ENCODE results near the gene NPIPB2. TPM values are rescaled to one million over a fixed set of nuclear protein-coding genes. Genes with fewer than 3 reads are reported as not detected.
"Not testable (repeated sequence)": the region's sequence is repeated elsewhere in the genome, so short reads cannot be mapped to it uniquely, and the experiment has no call there.

Gene NPIPB2
- 5.5 and 8.1 TPM in 2 replicates for total RNA-seq (2014; rRNA removed; shearing (Covaris generic))
- polyA plus RNA-seq (2014; cell fraction: nucleus; rRNA removed), result 3.3 and 7.6 TPM in 2 replicates

DNA sequence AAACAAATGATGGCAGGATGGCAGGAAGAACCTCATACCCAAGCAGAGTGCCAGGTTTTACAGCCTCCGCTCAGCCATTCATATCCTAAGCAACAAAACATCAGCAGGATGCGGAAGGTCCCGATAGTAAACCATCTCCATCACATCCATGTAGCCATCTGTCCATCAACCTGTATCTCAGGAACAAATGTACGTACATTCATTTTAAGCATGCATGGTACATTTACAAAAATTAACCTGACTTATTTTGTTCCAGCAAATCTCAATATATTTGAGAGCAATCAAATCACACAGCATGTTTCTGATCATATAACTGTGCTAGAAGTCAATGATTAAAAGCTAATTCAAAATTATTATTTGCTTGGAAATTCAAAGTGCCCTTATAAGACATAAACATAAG, at the start of gene NPIPB2:
Gene NPIPB2 (minus strand): TSS at position 101 of the 400 bp plus-strand sequence. CDS start 0 bp downstream, at position 101.
- not testable (repeated sequence) for DNase-seq (ENCODE audit: extremely low read depth, low read depth)

DNA sequence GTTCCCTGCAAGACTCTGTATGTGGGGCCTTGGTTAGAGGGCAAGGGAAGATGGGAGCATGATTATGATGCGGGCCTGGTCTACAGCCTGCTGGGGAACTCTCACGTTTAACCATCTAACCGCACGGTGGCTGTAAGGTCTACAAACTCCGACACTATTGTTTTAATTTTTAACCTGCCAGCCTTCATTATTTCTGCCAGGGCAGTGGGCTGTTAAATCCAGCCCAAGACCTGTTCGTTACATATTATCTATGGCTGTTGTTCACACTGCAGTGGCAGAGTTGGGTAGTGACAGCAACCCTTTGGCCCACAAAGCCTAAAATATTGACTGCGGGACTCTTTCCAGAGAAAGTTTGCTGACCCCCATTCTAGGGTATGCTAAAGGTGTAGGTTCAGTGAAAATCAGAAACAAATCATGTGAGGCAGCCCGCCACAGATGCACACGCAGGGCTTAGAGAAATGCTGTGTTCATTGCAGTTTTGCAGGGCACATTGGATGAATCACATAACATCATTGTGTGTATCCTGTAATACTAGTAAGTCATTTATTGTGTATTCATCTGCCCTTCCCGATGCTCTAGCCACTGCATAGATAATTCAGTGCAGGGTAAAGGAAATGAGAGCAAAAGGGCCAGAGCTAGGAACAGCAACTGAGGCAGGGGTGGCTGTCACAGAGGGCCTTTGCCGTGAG, 49.0 kb upstream of the NPIPB2 start:
- DNase-seq (ENCODE audit: extremely low read depth, low read depth), result no peak

DNA sequence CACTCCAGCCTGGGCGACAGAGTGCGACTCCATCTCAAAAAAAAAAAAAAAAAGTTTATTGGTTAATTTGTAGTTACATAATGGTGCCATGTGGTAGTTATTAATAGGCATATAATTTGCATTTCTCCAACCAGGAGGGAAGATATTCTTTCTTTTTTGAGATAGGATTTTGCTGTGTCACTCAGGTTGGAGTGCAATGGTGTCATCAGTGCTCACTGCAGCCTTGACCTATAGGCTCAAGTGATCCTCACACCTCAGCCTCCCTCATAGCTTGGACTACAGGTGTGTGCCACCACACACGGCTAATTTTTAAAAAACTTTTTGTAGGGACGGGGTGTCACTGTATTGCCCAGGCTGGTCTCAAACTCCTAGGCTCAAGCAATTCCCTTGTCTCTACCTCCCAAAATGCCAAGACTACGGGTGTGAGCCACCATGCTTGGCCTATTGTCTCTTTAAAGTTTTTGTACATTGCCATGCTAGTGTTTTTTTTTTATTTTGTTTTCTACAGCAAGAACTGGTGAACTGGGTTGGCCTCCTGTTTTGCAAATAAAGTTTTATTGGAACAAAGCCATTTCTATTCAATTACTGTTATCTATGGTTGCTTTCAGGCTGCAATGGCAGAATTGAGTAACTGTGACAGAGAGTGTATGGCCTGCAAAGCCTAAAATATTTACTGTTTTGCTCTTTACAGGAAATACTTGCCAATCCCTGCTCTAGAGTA, 46.6 kb upstream of the NPIPB2 start:
- DNase-seq (ENCODE audit: extremely low read depth, low read depth), result no peak

DNA sequence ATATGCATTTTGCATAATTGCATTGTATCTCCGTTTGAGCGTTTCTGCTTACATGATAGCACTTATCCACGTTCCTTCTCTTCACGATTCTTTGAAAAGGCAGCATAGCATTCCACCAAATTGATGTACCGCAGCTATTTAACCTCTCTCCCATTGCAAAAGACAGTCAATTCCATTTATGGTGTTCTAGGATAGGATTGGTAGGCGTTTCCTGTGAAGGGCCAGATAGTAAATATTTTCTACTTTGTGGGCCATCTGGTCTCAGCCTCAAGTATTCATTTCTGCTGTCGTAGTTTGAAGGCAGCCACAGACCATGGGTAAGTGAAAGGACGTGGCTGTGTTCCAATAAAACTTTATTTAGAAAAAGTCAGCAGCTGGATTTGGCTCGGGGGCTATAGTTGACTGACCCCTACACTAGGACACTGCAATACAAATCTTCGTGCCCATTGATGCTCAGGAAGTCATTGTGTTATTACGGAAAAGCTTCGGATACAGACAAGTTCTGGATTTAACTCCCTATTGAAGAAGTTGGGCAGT, 44.7 kb upstream of the NPIPB2 start:
- no peak for DNase-seq (ENCODE audit: extremely low read depth, low read depth)

DNA sequence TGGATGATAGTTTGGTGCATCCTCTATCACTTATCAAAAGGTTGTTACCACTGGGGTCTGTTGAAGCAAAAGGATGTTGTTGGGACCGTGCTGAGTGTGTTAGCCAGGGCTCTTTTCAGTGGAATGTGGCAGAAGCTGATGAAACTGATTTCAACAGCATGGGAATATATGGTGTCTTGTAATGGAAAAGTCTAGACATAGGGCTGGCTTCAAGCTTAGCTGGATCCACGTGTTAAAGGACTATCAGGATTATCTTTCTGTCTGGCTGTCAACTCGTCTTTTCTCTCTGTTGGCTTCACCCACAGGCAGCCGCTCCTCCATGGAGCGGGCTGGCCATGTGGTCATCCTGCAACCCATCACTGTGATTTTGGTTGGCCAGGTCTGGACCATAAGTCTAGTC, 43.4 kb upstream of the NPIPB2 start:
- no peak for DNase-seq (ENCODE audit: extremely low read depth, low read depth)

DNA sequence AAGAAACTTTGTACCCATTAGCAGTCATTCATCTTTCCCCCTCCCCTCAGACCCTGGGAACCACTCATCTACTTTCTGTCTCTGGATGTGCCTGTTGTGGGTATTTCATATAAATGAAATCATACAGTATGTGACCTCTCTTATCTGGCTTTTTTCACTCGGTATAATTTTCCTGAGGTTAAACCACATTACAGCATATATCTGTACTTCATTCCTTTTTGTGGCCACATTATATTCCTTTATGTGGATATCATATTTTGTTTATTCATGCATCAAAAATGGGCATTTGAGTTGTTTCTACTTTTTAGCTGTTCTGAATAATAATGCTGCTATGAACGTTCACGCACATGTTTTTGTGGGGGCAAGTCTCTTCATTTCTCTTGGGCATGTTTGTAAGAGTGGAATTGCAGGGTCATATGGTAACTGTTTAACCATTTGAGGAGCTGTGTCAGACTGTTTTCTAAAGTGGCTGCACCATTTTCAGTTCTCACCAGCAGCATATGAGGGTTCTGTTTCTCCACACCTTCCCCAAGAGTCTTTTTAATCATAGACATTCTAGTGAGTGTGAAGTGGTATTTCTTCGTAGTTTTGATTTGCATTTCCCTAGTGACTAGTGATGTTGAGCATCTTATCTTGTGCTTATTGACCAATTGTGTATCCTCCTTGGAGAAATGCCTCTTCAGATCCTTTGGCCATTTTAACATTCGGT, 38.4 kb upstream of the NPIPB2 start:
- no peak for DNase-seq (ENCODE audit: extremely low read depth, low read depth)

DNA sequence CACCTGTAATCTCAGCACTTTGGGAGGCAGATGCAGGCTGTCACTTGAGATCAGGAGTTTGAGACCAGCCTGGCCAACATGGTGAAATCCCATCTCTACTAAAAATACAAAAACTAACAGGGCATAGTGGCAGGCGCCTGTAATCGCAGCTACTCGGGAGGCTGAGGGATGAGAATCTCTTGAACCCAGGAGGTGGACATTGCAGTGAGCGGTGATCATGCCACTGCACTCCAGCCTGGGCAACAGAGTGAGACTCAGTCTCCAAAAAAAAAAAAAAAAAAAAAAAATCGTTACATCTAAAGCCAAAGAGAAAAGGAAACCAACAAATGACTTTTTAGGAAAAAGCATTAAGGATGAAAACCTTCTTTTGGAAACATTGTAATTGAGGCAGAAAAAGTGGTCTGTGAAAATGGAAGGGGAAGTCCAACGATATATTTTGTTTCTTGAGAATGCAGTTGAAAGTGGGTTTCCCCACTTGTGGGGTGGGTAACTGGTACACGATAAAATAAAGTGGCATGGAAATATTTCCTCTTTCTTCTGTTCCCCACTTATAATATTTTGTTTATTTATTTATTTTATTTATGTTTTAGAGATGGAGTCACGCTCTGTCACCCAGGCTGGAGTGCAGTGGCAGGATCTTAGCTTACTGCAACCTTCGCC, 37.3 kb upstream of the NPIPB2 start:
- DNase-seq (ENCODE audit: extremely low read depth, low read depth), result no peak

DNA sequence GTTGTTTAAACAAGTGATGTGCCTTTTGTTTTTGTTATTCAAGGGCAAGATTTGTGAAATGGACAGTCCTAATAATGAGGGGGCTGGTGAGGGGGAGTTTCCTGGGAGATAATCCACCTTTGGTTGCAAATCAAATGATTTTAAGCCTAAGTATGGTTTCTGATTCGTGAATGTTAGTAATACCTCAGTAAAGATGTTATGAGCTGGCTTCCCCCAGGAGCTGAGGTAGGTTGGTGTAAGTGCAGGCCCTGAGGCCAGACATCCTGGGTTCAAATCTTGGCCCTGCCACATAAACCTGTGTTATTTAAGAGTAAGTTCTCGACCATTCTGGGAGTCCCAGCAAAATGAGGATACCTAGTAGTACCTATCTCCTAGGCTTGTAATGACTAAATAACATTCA, 36.2 kb upstream of the NPIPB2 start:
- no peak for DNase-seq (ENCODE audit: extremely low read depth, low read depth)

DNA sequence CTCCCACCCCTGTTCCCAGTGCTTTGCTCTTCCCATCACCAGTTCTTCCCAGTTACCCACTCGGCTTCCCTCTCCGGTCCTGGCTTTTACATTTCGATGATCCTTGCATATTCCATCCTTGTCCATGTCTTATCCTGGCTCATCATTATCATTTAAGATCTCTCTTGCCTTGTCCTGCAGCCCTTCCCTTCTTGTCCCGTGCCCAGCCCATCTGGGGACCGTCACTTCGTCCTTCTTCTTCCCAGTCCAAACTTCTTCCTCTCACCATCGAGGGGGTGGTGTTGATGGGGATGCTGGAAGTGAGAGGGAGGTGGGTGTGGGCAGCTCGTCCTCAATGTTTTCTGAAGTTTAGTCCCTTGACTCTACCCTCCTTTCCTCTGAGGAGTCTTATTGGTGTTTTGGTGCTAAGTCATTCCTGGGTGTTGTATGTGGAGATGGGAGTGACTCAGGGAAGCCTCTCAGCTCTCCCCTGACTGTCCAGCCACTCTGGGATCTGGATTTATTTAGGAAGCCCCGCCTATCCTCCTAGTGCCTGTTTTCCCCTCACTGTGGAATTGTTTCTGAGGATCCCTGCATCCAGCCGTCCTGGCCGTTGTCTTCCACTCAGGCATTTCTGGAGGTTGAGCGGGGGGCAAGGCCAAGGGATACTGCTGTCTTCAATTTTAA, 35.7 kb upstream of the NPIPB2 start:
- no peak for DNase-seq (ENCODE audit: extremely low read depth, low read depth)

DNA sequence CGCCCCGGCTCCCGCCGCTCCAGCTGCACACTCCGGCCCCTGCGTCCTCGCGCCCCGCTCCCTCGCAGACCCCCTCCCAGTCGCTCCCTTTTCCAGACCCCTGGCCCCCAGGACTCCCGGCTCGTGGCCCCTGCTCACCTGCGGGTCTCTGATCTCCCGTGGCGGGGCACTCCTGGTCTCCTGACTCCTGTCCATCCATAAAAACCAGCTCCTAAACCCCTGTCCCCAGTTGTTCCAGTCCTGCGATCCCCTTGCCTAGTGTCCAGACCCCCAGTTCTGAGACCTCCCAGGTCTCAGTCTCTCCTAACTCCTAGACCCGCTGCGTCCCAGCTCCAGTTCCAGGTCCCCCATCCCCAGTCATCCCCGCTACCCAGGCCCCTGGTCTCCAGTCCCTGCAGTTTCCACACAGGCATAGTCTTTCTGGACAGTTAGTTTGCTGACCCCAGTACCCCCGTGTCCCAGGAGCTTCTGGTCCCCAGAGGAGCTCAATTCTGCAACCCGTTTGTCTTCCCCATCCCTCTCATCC, 35.1 kb upstream of the NPIPB2 start:
- DNase-seq (ENCODE audit: extremely low read depth, low read depth), result no peak

DNA sequence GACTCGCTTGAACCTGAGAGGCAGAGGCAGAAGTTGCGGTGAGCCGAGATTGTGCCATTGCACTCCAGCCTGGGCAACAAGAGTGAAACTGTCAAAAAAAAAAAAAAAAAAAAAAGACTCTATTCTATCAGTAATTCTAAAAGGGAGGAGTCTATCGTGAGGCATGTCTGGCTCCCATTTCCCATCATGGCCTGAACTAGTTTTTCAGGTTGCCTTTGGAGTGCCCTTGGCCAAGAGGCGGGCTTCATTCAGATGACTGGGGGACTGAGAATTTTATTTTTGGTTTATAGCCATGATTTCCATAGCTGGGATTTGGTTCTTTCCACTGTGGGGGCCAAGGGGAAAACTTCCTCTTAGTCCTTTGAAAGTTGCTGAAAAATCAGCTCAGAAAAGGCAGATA, 31.2 kb upstream of the NPIPB2 start:
- DNase-seq (ENCODE audit: extremely low read depth, low read depth), result no peak

DNA sequence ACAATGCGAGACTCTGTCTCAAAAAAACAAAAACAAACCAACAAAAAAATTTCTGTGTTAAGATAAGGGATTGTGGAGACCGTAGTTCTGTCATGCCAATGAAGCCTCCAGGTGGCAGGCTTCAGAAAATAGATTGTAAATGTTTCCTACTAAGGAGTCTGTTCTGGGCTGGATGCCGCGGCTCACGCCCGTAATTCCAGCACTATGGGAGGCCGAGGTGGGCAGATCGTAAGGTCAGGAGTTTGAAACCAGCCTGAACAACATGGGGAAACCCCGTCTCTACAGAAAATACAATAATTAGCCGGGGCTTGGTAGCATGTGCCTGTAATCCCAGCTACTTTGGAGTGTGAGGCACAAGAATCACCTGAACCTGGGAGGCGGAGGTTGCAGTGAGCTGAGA, 30.3 kb upstream of the NPIPB2 start:
- DNase-seq (ENCODE audit: extremely low read depth, low read depth), result no peak

DNA sequence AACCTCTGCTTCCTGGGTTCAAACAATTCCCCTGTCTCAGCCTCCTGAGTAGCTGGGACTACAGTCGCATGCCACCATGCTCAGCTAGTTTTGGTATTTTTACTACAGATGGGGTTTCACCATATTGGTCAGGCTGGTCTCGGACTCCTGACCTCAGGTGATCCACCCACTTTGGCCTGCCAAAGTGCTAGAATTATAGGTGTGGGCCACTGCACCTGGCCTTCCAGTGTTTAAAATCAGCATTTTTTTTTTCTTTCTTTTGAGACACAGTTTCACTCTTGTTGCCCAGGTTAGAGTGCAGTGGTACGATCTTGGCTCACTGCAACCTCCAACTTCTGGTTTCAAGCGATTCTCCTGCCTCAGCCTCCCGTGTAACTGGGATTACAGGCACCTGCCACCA, 28.4 kb upstream of the NPIPB2 start:
- DNase-seq (ENCODE audit: extremely low read depth, low read depth), result not testable (repeated sequence)

DNA sequence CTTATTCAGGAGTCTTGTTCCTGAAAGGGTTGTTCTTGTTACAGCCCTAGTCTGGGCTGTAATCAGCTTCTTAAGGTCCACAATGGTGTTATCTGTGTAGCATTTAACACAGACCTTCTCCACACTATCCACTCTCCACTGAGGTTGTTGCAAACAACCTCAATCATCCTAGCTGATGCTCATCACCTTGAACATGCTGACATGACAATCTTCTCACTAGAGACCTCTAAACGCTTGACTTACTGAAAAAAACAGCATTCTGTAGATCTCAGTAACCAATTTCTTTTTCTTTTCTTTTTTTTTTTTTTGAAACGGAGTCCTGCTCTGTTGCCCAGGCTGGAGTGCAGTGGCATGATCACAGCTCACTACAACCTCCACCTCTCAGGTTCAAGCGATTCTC, 26.7 kb upstream of the NPIPB2 start:
- no peak for DNase-seq (ENCODE audit: extremely low read depth, low read depth)

DNA sequence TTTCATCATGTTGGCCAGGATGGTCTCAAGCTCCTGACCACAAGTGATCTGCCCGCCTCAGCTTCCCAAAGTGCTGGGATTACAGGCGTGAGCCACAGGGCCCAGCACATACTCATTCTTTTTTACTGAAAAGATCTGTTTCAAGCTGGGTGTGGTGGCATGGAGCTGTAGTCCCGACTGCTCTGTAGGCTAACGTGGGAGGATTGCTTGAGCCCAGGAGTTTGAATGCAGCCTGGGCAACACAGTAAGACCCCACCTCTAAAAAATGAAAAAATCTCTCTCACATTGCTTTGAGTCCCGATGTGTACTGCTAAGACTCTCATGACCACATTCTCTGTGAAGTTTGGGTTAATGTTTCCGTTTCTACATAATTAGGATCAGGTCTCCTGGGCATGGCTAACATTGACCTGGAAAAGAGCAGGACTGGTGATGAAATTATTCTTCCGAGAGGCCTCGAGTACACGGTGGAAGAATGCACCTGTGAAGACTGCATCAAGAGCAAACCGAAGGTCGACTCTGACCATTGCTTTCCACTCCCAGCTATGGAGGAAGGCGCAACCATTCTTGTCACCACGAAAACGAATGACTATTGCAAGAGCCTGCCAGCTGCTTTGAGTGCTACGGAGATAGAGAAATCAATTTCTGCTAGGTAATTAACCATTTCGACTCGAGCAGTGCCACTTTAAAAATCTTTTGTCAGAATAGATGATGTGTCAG, 25.5 kb upstream of the NPIPB2 start:
- DNase-seq (ENCODE audit: extremely low read depth, low read depth), result no peak

DNA sequence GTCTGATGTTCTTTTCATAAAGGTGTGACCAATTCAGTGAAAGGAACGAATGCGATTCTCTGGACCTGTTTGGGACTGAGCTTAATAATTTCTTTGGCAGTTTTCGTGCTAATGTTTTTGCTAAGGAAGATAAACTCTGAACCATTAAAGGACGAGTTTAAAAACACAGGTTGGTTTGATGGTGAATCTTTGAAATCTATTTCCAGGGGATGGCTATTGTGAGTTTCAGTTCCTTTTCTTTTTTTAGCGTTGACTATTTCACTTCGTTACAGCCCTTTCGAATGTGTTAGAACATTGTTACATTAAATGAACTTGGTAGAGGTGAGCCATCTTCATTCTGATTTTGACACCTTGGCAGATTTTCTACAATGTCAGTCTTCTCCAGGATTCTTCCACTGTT, 24.3 kb upstream of the NPIPB2 start:
- DNase-seq (ENCODE audit: extremely low read depth, low read depth), result no peak

DNA sequence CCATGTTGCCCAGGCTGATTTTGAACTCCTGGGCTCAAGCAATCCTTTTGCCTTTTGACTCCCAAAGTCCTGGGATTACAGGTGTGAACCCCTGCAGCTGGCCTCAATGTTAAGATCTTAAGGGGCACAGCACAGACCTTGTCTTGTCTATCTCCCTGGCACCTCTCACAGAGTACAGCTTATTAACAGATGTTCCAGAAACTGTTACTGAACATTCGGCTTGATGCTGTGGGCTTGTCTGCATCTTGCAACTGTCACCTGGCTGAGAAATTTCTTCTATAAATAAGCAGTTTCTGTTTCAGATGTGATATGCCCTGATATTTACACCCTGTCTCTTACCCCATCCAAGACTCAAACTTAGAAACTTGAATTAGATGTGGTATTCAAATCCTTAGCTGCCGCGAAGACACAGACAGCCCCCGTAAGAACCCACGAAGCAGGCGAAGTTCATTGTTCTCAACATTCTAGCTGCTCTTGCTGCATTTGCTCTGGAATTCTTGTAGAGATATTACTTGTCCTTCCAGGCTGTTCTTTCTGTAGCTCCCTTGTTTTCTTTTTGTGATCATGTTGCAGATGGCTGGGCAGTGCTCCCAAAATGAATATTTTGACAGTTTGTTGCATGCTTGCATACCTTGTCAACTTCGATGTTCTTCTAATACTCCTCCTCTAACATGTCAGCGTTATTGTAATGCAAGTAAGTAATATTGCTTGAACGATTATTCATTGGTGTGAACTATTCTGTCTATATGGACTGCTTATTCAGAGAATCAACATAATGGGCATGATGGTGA, 23.1 kb upstream of the NPIPB2 start, which contains the start of gene TNFRSF17:
Gene TNFRSF17 (plus strand): TSS at position 450 of the 791 bp plus-strand sequence. CDS start 115 bp downstream, at position 565.
- DNase-seq (ENCODE audit: extremely low read depth, low read depth), result no peak

DNA sequence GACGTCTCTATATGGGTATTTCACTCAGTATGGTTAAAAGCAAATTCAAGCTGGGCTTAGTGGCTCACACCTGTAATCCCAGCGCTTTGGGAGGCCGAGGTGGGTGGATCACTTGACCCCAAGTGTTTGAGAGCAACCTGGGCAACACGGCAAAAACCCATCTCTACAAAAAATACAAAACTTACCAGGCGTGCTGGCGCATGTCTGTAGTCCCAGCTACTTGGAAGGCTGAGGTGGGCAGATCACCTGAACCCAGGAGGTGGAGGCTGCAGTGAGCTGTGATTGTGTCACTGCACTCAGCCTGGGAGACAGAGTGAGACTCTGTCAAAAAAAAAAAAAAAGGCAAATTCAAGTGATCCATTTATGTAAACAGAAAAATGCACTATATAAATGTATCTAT, 21.9 kb upstream of the NPIPB2 start:
- no peak for DNase-seq (ENCODE audit: extremely low read depth, low read depth)
